ENCODE data around the gene GALNTL6.

GALNTL6 gene

DNA sequence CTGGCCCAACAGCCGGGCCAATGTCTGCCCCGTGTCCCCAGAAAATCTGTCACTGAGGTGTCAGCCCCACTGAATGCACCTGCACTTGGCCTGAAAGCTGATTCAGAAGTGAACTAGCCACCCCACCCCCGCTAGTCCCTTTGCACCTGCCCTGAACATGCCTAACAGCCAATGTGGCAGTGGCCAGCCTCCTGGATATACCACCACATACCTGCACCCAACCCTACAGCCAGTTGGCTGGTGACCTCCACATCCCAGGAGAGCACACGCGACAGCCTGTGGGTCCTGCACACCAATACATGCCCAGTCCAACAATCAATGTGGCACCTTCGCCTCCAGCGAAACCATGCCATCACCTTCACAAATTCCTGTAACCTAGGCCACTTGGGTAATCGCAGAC lies 116.7 kb downstream of the GALNTL6 start:
- no peak overlapping the region for H3K27ac Mint-ChIP-seq
- no peaks in the 10 kb centered on the region for H3K36me3 Mint-ChIP-seq
- no peak overlapping the region for H3K4me3 Mint-ChIP-seq
- H3K27me3 Mint-ChIP-seq = no peaks in the 10 kb centered on the region
- H3K4me1 Mint-ChIP-seq (ENCODE audit: low read depth) = no peaks in the 10 kb centered on the region
- H3K9me3 Mint-ChIP-seq (ENCODE audit: low read depth) = peaks cover 3% of the 10 kb centered on the region

DNA sequence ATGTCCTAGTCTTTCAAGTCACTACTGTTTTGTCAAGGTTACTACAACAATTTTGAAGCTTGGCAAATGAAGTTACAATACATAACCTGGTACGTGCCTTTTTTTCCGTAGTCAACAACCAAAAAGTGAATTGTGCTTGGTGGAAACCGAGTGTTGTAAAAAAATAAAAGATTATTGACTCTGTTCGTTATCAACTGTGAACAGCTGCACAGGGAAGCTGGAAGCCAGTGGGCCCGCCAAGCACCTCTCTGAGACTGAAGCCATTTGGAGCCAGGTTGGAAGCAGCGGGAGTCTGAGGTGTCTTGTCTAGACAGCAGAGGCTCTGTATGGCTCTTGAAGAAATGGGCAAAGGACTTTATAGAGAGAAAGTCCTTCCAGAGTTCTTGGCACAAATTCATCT lies 119.0 kb downstream of the GALNTL6 start:
- H3K27ac Mint-ChIP-seq = no peak overlapping the region
- H3K4me1 Mint-ChIP-seq (ENCODE audit: low read depth) = no peaks in the 10 kb centered on the region
- no peaks in the 10 kb centered on the region for H3K27me3 Mint-ChIP-seq
- H3K9me3 Mint-ChIP-seq (ENCODE audit: low read depth) = peaks cover 9% of the 10 kb centered on the region
- no peak overlapping the region for H3K4me3 Mint-ChIP-seq
- H3K36me3 Mint-ChIP-seq = no peaks in the 10 kb centered on the region

DNA sequence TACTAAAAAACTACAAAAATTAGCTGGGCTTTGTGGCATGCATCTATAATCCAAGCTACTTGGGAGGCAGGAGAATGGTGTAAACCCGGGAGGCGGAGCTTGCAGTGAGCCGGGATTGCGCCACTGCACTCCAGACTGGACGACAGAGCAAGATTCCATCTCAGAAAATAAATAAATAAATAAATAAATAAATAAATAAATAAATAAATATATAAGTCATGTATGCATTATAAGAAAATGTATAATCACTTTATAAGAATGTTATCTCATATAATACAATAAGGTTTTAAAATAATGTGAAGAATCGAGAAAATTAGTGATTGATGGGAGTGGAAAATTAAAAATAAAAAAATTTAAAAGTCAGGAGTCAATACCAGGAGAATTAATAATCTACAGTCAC lies 127.5 kb downstream of the GALNTL6 start:
- Mint-ChIP-seq H3K36me3 (no peaks in the 10 kb centered on the region), H3K27me3 (no peaks in the 10 kb centered on the region), H3K9me3 (ENCODE audit: low read depth) (peaks cover 14% of the 10 kb centered on the region), H3K4me1 (ENCODE audit: low read depth) (no peaks in the 10 kb centered on the region), H3K4me3 (no peak overlapping the region), H3K27ac (no peak overlapping the region)

DNA sequence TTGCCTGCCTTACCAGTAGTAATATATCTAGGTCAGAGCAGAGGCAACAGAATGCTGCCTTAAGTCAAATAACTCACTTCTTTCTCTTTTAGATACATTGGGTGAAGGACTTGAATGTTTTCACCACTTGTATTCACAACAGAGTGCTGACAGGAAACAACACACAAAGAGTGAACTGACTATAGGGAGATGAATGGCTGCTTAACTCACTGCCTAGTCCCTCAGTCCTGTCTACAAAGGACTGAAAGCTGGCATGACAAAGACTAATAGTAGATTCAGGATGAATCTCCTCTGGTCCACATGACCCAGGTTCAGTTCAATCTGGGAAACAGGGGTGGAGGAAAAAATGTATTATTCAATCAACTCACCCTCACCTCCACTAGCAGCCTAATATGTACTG lies 134.2 kb downstream of the GALNTL6 start:
- H3K4me1 Mint-ChIP-seq (ENCODE audit: low read depth) = no peaks in the 10 kb centered on the region
- no peaks in the 10 kb centered on the region for H3K27me3 Mint-ChIP-seq
- H3K36me3 Mint-ChIP-seq = no peaks in the 10 kb centered on the region
- no peak overlapping the region for H3K27ac Mint-ChIP-seq
- H3K4me3 Mint-ChIP-seq = no peak overlapping the region
- peaks cover 11% of the 10 kb centered on the region for H3K9me3 Mint-ChIP-seq (ENCODE audit: low read depth)

DNA sequence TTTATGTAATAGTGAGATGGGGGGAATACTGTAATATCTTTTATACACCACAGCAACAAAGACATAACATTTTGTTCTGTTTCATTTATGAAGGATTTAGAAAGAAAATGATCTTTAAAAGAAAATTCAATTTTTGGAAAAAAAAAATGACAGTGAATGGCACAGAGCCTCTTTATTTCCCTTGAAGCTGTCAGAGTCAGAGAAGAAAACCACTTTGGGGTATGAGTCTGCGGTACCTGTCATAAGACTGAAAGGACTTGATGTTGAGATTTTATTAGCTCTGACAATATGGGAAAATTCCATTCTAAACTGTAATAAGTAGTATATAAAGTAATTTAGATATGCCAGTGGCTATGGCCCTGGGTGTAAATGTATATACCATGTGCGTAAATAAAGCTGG lies 134.8 kb downstream of the GALNTL6 start:
- H3K4me3 Mint-ChIP-seq = no peak overlapping the region
- no peak overlapping the region for H3K27ac Mint-ChIP-seq
- no peaks in the 10 kb centered on the region for H3K27me3 Mint-ChIP-seq
- peaks cover 11% of the 10 kb centered on the region for H3K9me3 Mint-ChIP-seq (ENCODE audit: low read depth)
- H3K4me1 Mint-ChIP-seq (ENCODE audit: low read depth) = no peaks in the 10 kb centered on the region
- no peaks in the 10 kb centered on the region for H3K36me3 Mint-ChIP-seq

DNA sequence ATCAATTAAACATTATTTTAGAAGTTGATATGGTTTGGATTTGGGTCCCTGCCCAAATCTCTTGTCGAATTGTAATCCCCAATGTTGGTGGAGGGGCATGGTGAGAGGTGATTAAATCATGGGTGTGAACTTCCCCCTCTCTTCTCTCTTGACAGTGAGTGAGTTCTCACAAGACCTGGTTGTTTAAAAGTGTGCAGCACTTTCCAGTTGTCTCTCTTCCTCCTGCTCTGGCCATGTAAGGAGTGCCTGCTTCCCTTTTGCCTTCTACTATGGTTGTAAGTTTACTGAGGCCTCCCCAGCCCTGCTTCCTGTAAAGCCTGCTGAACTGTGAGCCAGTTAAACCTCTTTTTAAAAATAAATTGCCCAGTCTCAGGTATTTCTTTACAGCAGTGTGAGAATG lies 141.4 kb downstream of the GALNTL6 start:
- Mint-ChIP-seq H3K27ac (no peak overlapping the region), H3K4me3 (no peak overlapping the region), H3K27me3 (no peaks in the 10 kb centered on the region), H3K9me3 (ENCODE audit: low read depth) (no peaks in the 10 kb centered on the region), H3K36me3 (no peaks in the 10 kb centered on the region), H3K4me1 (ENCODE audit: low read depth) (no peaks in the 10 kb centered on the region)

DNA sequence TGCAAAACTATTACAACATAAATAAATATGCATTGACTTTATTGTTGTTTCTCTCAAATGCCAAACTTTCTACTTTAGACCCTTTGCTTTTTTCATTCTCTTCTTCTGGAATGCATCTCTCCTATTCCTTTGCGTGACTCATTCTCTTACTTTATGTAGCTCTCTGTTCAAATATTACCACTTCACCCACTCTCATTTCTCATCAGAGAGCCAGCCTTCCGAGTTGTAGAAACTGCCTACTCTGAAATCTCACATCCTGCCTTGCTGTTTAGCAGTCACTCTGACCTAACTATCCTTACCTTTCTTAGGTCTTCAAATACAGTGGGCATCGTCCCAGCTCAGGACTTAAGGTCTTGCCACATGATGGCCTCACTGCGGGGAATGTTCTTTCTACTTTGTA lies 143.5 kb downstream of the GALNTL6 start:
- Mint-ChIP-seq H3K4me1 (ENCODE audit: low read depth) (no peaks in the 10 kb centered on the region), H3K27me3 (no peaks in the 10 kb centered on the region), H3K4me3 (no peak overlapping the region), H3K36me3 (no peaks in the 10 kb centered on the region), H3K9me3 (ENCODE audit: low read depth) (no peaks in the 10 kb centered on the region), H3K27ac (no peak overlapping the region)

DNA sequence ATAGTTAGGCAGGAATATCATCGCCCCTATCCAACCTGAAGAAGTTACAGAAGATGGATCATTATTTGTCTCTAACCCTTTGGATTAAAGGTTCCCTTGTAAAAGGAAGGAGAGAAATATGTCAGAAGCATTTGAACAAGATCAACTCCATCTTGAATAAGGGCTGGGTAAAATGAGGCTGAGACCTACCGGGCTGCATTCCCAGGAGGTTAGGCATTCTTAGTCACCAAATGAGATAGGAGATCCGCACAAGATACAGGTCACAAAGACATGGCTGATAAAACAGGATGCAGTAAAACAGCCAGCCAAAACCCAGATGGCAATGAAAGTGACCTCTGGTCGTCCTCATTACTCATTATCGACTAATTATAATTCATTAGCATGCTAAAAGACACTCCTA lies 148.9 kb downstream of the GALNTL6 start:
- no peaks in the 10 kb centered on the region for H3K36me3 Mint-ChIP-seq
- H3K27me3 Mint-ChIP-seq = no peaks in the 10 kb centered on the region
- H3K27ac Mint-ChIP-seq = no peak overlapping the region
- H3K4me3 Mint-ChIP-seq = no peak overlapping the region
- H3K9me3 Mint-ChIP-seq (ENCODE audit: low read depth) = no peaks in the 10 kb centered on the region
- H3K4me1 Mint-ChIP-seq (ENCODE audit: low read depth) = no peaks in the 10 kb centered on the region

DNA sequence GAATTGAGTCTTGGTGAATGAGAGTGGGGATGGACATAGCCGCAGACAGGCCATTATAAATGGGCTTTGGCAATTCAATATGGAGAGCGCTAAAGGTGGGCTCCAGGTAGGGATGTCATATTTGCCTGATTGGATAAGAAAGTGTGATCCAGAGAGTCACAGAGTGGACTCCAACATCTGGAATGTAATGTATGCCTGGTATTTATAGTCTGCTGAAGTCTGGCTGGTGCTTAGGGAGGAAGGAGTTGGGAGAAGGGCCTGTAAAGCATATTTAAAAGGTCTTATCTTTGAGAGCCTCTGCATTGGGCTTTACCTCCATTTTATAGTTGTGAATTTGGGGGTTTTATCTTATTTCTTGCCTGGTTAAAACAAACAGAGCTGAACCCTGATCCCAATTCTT lies 153.2 kb downstream of the GALNTL6 start:
- Mint-ChIP-seq H3K36me3 (no peaks in the 10 kb centered on the region), H3K9me3 (ENCODE audit: low read depth) (no peaks in the 10 kb centered on the region), H3K27ac (no peak overlapping the region), H3K27me3 (no peaks in the 10 kb centered on the region), H3K4me3 (no peak overlapping the region), H3K4me1 (ENCODE audit: low read depth) (no peaks in the 10 kb centered on the region)

DNA sequence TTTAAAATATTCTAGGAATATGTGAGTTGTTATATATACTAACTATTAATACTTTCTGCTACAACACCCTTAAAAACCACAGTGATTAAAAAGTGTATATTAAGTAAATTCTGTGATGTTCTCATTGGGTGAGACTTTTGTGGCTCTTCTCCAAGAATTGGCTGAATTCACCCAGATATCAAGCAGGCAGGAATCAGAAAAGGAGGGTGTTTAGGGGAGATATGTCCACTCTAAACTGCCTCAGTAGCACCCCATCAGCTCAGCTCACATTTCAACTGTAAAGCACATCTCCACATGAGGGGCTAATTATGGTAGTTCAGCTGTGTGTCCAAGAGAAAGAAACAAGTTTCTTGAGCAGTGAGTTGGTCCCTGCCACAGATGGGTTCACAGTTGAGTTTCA lies 165.0 kb downstream of the GALNTL6 start:
- no peaks in the 10 kb centered on the region for H3K4me1 Mint-ChIP-seq (ENCODE audit: low read depth)
- H3K27me3 Mint-ChIP-seq = no peaks in the 10 kb centered on the region
- H3K4me3 Mint-ChIP-seq = no peak overlapping the region
- H3K36me3 Mint-ChIP-seq = no peaks in the 10 kb centered on the region
- peaks cover 5% of the 10 kb centered on the region for H3K9me3 Mint-ChIP-seq (ENCODE audit: low read depth)
- no peak overlapping the region for H3K27ac Mint-ChIP-seq

DNA sequence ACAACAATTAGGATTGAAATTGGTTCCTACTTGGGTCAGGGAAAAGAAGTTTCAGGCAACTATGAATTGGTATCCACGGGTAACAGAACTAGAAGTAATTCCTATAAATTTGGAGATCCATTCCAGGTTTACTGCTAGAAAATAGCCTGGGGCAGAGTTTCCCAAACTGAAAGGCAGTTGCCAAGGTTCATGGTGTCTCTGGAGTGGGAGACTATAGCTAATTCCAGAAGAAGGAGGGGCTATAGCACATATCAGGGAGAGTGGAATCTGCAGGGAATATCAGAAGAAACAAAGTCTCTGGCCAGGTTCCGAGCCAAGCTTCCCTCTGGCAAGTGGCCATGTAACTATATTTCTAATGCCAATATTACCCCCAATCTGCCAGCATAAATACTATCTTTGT lies 166.3 kb downstream of the GALNTL6 start:
- Mint-ChIP-seq H3K4me1 (ENCODE audit: low read depth) (no peaks in the 10 kb centered on the region), H3K9me3 (ENCODE audit: low read depth) (peaks cover 5% of the 10 kb centered on the region), H3K27ac (no peak overlapping the region)

DNA sequence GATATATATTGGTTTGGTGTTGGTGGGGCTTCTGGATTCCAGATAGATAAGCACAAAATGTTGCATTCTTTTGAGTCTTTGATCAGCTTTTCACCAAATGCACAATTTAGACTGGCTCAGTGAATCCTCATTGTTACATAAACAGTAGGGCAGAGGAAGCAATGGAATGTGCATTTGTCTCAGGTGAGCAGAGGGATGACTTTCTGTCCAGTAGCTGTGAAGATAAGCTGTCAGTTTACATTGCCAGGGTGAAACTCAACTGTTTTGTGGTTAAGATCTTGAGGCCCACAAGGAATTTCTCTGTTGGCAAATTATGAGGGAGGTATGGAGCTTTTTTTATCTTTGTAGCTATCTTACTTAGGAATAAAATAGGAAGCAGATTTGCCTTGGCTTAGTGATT lies 168.0 kb downstream of the GALNTL6 start:
- Mint-ChIP-seq H3K4me3 (no peak overlapping the region), H3K27ac (no peak overlapping the region), H3K9me3 (ENCODE audit: low read depth) (peaks cover 5% of the 10 kb centered on the region), H3K27me3 (no peaks in the 10 kb centered on the region), H3K4me1 (ENCODE audit: low read depth) (no peaks in the 10 kb centered on the region), H3K36me3 (no peaks in the 10 kb centered on the region)

More for the DNA sequence above, 166.3 kb downstream of the GALNTL6 start:
- Mint-ChIP-seq H3K27me3 (no peaks in the 10 kb centered on the region), H3K36me3 (no peaks in the 10 kb centered on the region), H3K4me3 (no peak overlapping the region)

DNA sequence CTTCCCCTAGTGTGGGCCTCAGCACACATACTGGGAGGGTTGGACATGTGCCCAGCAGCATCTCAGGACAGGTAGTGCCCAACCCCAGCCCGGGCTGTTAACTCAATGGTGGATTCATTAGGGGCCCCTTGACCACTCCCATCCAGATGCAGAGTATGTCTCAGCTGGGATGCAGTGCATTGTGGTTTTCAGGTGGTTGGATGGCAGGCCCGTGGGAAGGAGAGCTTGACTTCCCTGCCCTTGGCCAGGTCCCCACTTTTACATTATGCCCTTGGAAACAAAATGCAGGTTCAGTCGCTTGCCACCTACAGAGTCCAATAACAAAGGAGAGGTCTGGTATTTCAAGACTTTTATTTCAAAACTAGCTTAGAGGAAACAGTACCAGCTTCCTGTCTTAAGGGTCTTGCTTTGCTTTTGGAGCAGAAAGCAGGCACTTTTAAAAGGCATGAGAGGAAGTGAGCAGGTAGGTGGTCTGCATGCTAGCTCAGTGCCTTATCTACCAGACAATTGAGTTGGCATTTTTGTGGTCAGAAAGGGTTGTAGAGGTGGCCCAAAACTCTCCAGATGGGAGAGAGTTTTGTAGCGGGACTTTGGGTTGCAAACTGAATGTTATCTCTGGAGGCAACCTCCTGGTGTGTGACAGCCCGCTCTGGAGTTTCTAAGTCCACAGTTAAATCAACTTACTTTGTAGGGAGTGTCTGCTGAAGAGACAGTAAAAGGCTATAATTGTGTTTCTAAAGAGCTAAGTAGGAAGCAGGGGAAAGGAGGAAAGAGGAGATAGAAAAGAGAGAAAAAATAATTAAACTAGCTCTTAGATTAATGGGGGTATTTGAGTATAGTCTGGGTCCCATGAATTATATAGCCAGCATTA lies 171.0 kb downstream of the GALNTL6 start:
- no peak overlapping the region for H3K27ac Mint-ChIP-seq
- no peak overlapping the region for H3K4me3 Mint-ChIP-seq
- H3K27me3 Mint-ChIP-seq = no peaks in the 10 kb centered on the region
- H3K36me3 Mint-ChIP-seq = no peaks in the 10 kb centered on the region
- no peaks in the 10 kb centered on the region for H3K4me1 Mint-ChIP-seq (ENCODE audit: low read depth)
- H3K9me3 Mint-ChIP-seq (ENCODE audit: low read depth) = peaks cover 5% of the 10 kb centered on the region

DNA sequence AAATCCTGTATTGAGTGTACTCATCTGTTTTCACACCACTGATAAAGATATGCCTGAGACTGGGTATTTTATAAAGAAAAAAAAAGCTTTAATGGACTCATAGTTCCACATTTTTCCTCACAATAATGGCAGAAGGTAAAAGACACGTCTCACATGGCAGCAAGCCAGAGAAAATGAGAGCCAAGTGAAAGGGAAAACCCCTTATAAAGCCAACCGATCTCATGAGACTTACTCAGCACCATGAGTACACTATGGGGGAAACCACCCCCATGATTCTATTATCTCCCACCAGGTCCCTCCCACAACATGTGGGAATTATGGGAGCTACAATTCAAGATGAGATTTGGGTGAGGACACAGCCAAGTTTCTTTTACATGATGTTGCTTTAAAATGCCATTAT lies 171.9 kb downstream of the GALNTL6 start:
- H3K9me3 Mint-ChIP-seq (ENCODE audit: low read depth) = peaks cover 5% of the 10 kb centered on the region

DNA sequence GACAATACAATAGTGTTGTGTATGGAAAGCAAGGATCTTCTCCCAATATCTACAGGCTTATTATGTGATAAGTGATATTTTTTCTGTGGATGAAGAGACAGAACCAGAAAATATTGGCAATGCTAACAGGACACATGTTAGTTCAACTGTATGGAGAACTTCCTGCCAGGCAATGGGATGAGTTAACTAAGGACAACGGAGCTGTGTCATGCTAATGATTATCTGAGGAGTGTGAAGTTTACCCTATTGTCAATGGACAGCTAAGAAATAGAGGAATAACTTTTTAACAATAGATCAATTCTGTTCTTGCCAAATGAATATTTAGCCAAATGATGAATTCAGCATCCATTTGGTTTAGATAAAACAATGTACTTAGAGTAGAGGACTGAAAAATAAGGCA lies 180.0 kb downstream of the GALNTL6 start:
- H3K27me3 Mint-ChIP-seq = no peaks in the 10 kb centered on the region
- H3K9me3 Mint-ChIP-seq (ENCODE audit: low read depth) = peaks cover 14% of the 10 kb centered on the region
- no peaks in the 10 kb centered on the region for H3K4me1 Mint-ChIP-seq (ENCODE audit: low read depth)
- no peak overlapping the region for H3K4me3 Mint-ChIP-seq
- no peak overlapping the region for H3K27ac Mint-ChIP-seq
- no peaks in the 10 kb centered on the region for H3K36me3 Mint-ChIP-seq

More for the DNA sequence above, 171.9 kb downstream of the GALNTL6 start:
- Mint-ChIP-seq H3K4me1 (ENCODE audit: low read depth) (no peaks in the 10 kb centered on the region), H3K36me3 (no peaks in the 10 kb centered on the region), H3K4me3 (no peak overlapping the region), H3K27me3 (no peaks in the 10 kb centered on the region), H3K27ac (no peak overlapping the region)

DNA sequence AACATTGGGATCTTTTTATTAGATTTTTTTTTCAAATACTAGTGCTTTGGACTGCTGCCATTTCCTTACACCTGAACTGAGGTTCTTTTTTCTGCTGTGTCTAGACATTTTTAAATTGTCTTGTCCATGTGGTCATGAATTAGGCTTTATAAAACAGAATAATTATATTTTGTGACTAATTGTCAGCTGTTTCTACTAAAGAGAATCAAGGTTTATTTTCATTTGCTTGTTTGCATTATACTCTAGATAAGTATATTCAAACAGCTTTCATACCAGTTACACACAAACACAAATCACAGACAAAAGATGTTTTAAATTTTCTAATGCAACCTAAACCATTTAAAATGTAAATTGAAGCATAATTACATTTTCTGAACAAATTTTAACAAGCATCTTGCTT lies 194.7 kb downstream of the GALNTL6 start:
- no peaks in the 10 kb centered on the region for H3K36me3 Mint-ChIP-seq
- no peaks in the 10 kb centered on the region for H3K9me3 Mint-ChIP-seq (ENCODE audit: low read depth)
- H3K27me3 Mint-ChIP-seq = no peaks in the 10 kb centered on the region
- no peak overlapping the region for H3K4me3 Mint-ChIP-seq
- no peaks in the 10 kb centered on the region for H3K4me1 Mint-ChIP-seq (ENCODE audit: low read depth)
- no peak overlapping the region for H3K27ac Mint-ChIP-seq
